Measurements from ENCODE around the gene LHFPL6. TPM values are rescaled to one million over a fixed set of nuclear protein-coding genes. Genes with fewer than 3 reads are reported as not detected.

Gene LHFPL6
- total RNA-seq, 2 experiments from 2014 or later: 2.6 TPM; not detected in 1

DNA sequence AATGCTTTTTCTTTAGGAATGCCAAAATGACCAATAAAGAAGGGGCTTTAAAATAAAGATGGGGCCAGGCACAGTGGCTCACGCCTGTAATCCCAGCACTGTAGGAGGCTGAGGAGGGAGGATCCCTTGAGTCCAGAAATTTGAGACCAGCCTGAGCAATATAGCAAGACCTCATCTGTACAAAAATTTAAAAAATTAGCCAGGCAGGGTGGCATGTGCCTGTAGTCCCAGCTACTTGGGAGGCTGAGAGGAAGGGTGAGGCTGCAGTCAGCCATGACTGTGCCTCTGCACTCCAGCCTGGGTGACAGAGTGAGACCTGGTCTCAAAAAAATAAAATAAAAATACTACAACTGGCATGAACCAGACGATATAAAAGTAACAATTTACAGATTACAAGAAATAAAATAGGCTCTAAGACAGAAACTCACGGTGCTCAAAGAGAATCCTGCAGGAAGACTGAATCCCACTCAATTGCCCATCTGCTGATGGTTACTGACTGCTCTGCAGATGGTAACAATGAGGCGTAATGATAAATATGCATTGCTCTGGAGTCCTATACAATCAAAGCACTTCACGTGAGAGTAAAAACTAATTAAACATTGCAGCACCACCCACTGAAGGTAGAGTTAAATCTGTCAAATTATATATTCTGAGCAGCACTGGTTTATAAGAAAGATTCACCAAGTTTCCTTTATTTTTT is 93.2 kb downstream of the LHFPL6 start:
- no peak overlapping the region for H3K4me3 Mint-ChIP-seq
- no peak for ATAC-seq
- H3K4me1 Mint-ChIP-seq: no peaks in the 10 kb centered on the region
- no peak for DNase-seq
- H3K27ac Mint-ChIP-seq: no peak overlapping the region
- no peaks in the 10 kb centered on the region for H3K36me3 Mint-ChIP-seq
- CTCF ChIA-PET: no interaction called here
- peaks cover 9% of the 10 kb centered on the region for H3K27me3 Mint-ChIP-seq
- H3K9me3 Mint-ChIP-seq (ENCODE audit: low read depth): no peaks in the 10 kb centered on the region

DNA sequence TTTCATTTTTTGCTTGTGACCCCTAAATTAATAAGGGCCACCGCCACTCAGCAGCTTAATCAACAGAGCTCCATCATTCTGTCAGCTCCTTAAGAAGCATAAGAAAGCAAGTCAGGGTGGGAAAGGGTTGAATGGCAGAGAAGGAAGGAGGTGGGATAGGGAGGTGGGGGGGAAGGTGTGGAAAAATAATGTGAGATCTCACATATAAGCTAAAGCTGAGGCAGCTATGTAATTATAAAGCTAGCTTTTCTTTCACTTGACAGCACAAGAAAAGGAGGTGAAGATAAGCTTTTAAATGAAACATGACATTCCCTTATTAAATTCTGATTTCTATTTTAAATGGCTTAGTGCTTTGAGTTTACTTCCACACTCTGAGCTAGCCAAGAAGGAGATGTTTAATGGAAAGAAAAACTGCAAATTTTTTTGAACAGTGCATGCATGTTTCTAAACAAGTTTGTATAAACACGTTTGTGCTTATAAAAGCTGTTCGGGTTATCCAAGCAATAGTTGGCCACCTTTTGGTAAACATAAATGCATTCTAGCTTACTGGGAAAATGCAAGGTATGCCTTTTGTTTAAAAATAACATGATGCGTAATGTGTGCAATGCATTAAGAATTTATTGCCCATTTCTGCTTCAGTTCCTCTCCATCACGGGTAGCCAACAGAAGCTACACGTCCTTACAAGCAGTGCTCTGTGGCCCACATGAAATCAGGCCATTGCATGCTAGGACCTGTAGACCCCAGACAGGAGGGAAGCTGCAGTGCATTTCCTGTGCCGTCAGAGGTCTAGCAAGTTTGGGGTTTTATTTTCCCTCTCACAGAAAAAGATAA is 96.2 kb downstream of the LHFPL6 start:
- DNase-seq: no peak
- no peak overlapping the region for H3K4me3 Mint-ChIP-seq
- no peak for ATAC-seq
- H3K27me3 Mint-ChIP-seq: peaks cover 6% of the 10 kb centered on the region
- no peak overlapping the region for H3K27ac Mint-ChIP-seq
- CTCF ChIA-PET: no interaction called here
- no peaks in the 10 kb centered on the region for H3K36me3 Mint-ChIP-seq
- no peaks in the 10 kb centered on the region for H3K4me1 Mint-ChIP-seq
- no peaks in the 10 kb centered on the region for H3K9me3 Mint-ChIP-seq (ENCODE audit: low read depth)

DNA sequence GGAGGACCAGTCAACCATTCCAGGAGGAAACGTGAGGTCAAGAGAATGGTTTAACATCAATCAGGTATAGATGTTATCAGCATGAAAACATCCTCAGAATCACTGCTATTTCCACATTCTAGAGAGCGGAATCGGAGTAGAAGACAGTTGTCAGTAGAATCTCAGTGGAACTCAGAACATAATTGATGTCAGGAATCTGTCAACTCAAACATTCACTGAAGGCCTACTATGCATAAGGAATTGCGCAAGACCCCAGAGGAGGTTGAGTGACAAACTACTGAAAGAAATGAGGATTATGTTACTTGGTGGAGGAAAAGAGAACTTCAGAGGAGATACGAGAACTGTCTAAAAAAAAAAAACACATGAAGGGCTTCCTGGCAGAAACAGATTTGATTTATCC is 97.8 kb downstream of the LHFPL6 start:
- Mint-ChIP-seq H3K27me3 (peaks cover 6% of the 10 kb centered on the region), H3K36me3 (no peaks in the 10 kb centered on the region), H3K9me3 (ENCODE audit: low read depth) (no peaks in the 10 kb centered on the region), H3K27ac (no peak overlapping the region), H3K4me1 (no peaks in the 10 kb centered on the region), H3K4me3 (no peak overlapping the region)
- ATAC-seq: no peak
- CTCF ChIA-PET: no interaction called here
- no peak for DNase-seq

DNA sequence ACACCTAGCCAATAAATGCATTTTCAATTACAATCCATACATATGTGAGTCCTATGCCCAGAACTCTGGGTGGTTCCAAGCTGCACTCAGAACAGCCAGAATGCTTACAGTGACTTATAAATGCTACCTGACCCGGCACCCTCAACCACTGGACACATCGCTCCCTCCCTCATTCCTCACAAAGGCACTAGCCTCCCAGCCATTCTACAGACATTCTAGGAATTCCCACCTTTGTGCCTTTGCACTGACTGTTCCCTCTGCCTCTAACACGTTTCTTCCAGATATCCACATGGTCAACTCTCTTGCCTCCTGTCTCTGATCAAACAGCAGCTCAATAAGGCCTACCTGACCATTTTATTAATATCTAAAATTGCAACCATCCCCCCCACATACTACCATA is 99.9 kb downstream of the LHFPL6 start:
- H3K36me3 Mint-ChIP-seq: no peaks in the 10 kb centered on the region
- H3K27me3 Mint-ChIP-seq: peaks cover 6% of the 10 kb centered on the region

DNA sequence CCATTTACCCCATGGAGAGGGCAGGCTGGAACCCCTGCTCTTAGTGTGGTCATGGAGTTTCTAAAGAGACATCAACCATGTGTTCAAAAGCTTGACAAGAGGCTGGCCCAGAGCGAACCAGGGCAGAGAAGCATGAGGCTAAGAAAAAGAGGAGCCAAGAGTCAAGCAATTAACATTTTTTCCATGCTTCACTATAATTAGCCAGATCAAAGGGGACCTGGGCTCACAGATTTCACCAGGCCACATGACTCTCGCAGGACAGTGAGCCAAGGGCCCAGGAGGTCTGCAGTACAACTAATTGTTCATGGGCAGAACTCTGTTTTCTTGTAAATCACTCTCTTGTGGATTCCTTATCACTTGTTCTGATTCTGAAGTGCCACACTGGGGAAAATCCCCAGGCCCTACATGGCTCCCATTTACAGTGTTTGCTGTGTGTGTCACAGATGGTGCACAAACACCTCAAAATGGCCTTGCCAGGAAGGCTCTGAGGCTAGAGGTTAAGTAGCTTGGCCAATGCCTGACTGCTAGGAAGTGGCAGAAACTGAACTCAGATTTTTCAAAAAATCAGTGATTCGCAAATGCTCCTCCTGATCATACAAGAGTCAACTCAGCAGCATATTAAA is 101.2 kb downstream of the LHFPL6 start:
- H3K4me1 Mint-ChIP-seq: no peaks in the 10 kb centered on the region
- H3K4me3 Mint-ChIP-seq: no peak overlapping the region
- no peak for ATAC-seq
- DNase-seq: no peak
- no peaks in the 10 kb centered on the region for H3K36me3 Mint-ChIP-seq
- no peaks in the 10 kb centered on the region for H3K9me3 Mint-ChIP-seq (ENCODE audit: low read depth)
- H3K27ac Mint-ChIP-seq: no peak overlapping the region
- H3K27me3 Mint-ChIP-seq: peaks cover 6% of the 10 kb centered on the region
- CTCF ChIA-PET: no interaction called here

More for the DNA sequence above, 99.9 kb downstream of the LHFPL6 start:
- no peaks in the 10 kb centered on the region for H3K9me3 Mint-ChIP-seq (ENCODE audit: low read depth)
- CTCF ChIA-PET: no interaction called here
- no peaks in the 10 kb centered on the region for H3K4me1 Mint-ChIP-seq
- H3K4me3 Mint-ChIP-seq: no peak overlapping the region
- H3K27ac Mint-ChIP-seq: no peak overlapping the region
- DNase-seq: no peak
- ATAC-seq: no peak

DNA sequence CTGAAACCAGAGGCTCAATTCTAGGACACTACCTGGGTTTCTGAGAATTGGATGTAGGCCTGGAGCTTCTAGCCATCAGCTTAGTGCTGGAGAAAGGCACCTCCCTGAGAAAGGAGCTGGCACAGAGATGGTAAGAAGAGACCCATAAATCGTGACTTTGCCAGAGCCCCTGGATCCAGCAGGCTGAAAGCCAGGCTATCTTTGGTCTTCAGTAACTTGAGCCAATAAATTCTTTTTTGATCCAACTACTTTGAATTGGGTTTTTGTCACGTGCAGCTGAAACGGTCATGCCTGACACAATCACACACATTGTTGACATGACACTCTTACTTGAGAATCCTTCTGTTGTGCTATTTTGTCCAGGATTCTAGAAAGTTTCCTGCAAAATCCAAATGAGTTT is 103.4 kb downstream of the LHFPL6 start:
- H3K36me3 Mint-ChIP-seq: no peaks in the 10 kb centered on the region
- H3K9me3 Mint-ChIP-seq (ENCODE audit: low read depth): no peaks in the 10 kb centered on the region
- H3K4me1 Mint-ChIP-seq: no peaks in the 10 kb centered on the region

DNA sequence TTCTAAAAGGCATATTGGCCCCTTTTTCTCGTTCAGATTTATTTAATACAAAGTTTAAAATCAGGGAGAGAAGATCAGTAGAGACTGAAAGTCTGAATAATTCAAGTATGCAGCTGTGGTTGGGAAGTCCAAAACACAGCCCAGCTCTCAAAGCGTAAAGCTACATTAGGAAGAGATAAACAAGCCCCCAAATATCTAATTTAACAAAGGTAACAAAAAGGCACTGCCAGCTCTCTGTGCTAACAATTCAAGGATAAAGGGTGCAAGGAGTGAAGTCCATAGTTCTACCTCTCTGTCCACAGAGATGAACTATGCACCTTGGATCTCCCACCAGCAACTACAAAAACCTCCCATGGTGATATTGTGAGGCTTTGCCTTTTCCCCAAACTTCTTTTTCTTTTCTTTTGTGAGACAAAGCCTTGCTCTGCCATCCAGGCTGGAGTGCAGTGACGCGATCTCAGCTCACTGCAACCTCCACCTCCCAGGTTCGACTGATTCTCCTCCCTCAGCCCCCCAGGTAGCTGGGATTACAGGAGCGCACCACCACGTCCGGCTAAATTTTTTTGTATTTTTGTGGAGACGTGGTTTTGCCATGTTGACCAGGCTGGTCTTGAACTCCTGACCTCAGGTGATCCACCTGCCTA is 104.4 kb downstream of the LHFPL6 start:
- no peaks in the 10 kb centered on the region for H3K36me3 Mint-ChIP-seq
- no peaks in the 10 kb centered on the region for H3K27me3 Mint-ChIP-seq
- H3K27ac Mint-ChIP-seq: no peak overlapping the region
- no peak for ATAC-seq
- CTCF ChIA-PET: no interaction called here
- H3K9me3 Mint-ChIP-seq (ENCODE audit: low read depth): no peaks in the 10 kb centered on the region
- H3K4me1 Mint-ChIP-seq: no peaks in the 10 kb centered on the region
- no peak for DNase-seq
- H3K4me3 Mint-ChIP-seq: no peak overlapping the region

More for the DNA sequence above, 103.4 kb downstream of the LHFPL6 start:
- no peak for ATAC-seq
- no peaks in the 10 kb centered on the region for H3K27me3 Mint-ChIP-seq
- DNase-seq: no peak
- CTCF ChIA-PET: no interaction called here
- H3K27ac Mint-ChIP-seq: no peak overlapping the region
- no peak overlapping the region for H3K4me3 Mint-ChIP-seq

DNA sequence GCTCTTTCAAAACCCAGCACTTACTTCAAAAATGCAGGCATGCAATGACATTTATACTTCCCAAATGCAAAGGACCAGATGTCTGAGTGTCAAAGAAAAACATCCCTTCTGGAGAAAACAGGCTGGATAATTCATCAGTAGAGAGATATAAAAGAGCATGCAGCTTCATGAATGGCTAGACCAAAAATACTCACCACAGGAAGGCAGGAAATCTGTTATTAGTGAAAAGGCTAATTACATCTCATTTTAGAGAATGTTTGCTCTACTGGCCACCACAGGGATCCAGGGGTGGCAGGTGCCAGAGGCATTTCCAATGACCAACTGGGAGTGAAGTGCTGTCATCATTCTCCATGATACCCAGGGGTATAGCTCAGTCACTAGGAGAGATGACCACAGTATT is 106.5 kb downstream of the LHFPL6 start:
- Mint-ChIP-seq H3K27me3 (no peaks in the 10 kb centered on the region), H3K4me3 (no peak overlapping the region), H3K4me1 (no peaks in the 10 kb centered on the region), H3K36me3 (no peaks in the 10 kb centered on the region), H3K9me3 (ENCODE audit: low read depth) (no peaks in the 10 kb centered on the region), H3K27ac (no peak overlapping the region)
- ATAC-seq: no peak
- CTCF ChIA-PET: no interaction called here
- no peak for DNase-seq

DNA sequence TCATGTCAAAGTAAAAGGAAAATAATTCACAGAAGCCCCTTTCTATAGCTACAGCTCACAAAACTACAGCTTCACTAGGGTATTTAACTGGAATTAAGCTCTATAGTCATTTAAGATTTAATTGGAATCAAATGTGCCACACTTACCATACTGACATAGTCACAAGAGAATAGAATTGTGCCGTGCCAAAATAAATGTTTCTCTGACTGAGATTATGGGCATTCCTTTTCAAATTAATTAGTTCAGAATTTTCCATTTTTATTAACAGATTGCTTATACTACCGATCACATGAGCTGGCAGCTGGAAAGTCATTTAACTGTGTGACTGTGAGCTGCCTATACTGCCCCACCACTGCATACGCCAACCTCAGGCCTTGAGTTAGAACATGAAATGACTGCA is 108.4 kb downstream of the LHFPL6 start:
- no peaks in the 10 kb centered on the region for H3K36me3 Mint-ChIP-seq
- H3K4me1 Mint-ChIP-seq: no peaks in the 10 kb centered on the region
- H3K4me3 Mint-ChIP-seq: no peak overlapping the region
- CTCF ChIA-PET: no interaction called here
- DNase-seq: no peak
- no peaks in the 10 kb centered on the region for H3K27me3 Mint-ChIP-seq
- H3K27ac Mint-ChIP-seq: no peak overlapping the region
- no peaks in the 10 kb centered on the region for H3K9me3 Mint-ChIP-seq (ENCODE audit: low read depth)
- ATAC-seq: no peak

DNA sequence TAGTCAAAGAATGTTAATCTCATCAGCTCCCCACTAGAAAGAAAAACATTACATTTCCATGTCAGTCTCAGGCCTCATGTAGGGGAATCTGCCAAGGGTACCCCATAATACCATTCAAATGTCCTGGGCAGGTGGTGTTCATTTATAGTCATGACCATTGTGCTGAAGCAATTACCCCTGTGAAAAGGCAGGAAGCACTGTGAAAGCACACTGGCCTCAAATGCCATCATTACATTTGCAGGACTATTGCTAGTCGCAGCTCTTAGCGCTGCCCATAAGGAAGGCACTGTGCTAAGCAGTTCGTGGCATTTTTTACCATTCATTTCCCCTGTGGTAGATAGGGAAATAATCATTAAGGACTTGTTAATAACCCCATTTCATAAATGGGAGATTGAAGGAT is 109.0 kb downstream of the LHFPL6 start:
- H3K36me3 Mint-ChIP-seq: no peaks in the 10 kb centered on the region
- no peaks in the 10 kb centered on the region for H3K27me3 Mint-ChIP-seq
- DNase-seq: no peak
- H3K4me3 Mint-ChIP-seq: no peak overlapping the region
- no peaks in the 10 kb centered on the region for H3K9me3 Mint-ChIP-seq (ENCODE audit: low read depth)
- no peak for ATAC-seq
- CTCF ChIA-PET: interaction anchor here (0.9 kb wide), 1 partner anchor 122 kb away, joined by 3 read pairs; no protein-coding TSS in a partner anchor
- no peaks in the 10 kb centered on the region for H3K4me1 Mint-ChIP-seq
- H3K27ac Mint-ChIP-seq: no peak overlapping the region

DNA sequence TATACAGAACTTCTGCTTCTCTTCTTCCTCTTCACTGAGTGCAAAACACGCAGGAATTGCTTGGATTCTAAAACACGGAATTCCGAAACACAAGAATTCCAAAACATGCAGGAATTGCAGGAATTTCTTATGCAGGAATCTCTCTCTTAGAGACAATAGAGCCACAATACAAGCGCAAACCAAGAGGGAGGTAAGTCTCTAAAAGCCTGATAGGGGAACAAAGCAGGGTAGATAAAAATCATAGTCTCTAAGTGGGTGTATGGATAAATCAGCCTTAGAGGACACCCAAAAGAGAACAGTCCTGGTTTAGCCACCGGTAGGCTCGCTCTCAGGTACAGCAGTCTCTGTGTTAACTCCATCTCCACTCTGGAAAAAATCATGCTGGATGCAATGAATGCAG is 112.9 kb downstream of the LHFPL6 start:
- DNase-seq (no peak), ATAC-seq (no peak)
- no peak overlapping the region for H3K27ac Mint-ChIP-seq
- H3K9me3 Mint-ChIP-seq (ENCODE audit: low read depth): no peaks in the 10 kb centered on the region
- no peaks in the 10 kb centered on the region for H3K4me1 Mint-ChIP-seq
- H3K27me3 Mint-ChIP-seq: no peaks in the 10 kb centered on the region
- no peak overlapping the region for H3K4me3 Mint-ChIP-seq
- CTCF ChIA-PET: no interaction called here
- no peaks in the 10 kb centered on the region for H3K36me3 Mint-ChIP-seq

DNA sequence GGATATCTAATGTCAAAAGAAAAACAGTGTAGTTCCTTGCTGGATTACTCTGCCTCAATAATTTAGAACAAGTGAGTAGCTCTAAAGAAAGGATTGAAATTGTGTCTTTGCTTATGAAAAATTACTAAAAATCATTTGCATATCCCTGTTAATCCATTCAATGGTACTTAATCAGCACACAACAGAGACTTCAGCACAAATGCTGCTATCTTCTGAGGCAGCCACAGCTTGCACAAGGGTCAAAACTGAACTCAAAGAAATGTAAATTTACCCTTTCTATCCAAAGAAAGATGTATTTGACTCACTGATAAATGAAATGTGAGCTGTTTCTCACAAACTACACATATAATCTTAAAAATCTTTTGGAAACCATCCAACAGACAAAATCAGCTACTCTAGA is 116.2 kb downstream of the LHFPL6 start:
- H3K4me1 Mint-ChIP-seq: no peaks in the 10 kb centered on the region
- no peaks in the 10 kb centered on the region for H3K9me3 Mint-ChIP-seq (ENCODE audit: low read depth)
- CTCF ChIA-PET: interaction anchor here (1.4 kb wide), 1 partner anchor 11 kb away, joined by 3 read pairs; no protein-coding TSS in a partner anchor
- no peak overlapping the region for H3K4me3 Mint-ChIP-seq
- no peaks in the 10 kb centered on the region for H3K36me3 Mint-ChIP-seq
- no peak for DNase-seq
- peaks cover 4% of the 10 kb centered on the region for H3K27me3 Mint-ChIP-seq
- H3K27ac Mint-ChIP-seq: no peak overlapping the region
- no peak for ATAC-seq

DNA sequence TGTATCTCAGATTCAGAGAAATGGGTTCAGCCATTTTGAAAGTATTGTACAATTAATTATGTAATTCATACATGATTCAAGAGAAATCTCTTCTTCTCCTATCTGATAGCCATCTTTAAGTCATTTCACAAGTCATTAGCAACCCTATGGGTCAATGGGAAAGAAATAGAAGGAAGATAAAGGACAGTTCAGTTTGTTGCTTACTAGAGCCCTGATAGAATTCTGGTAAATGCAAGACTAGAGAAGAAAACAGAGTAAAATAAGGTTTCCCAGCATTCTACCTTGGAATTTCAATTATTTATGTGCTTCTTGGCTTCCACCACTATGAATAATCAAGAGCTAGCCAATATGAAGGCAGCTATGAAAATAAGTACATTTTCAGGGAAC is 117.7 kb downstream of the LHFPL6 start:
- H3K27ac Mint-ChIP-seq: no peak overlapping the region
- CTCF ChIA-PET: no interaction called here
- no peak for DNase-seq
- no peaks in the 10 kb centered on the region for H3K36me3 Mint-ChIP-seq
- H3K27me3 Mint-ChIP-seq: peaks cover 4% of the 10 kb centered on the region
- no peak overlapping the region for H3K4me3 Mint-ChIP-seq
- ATAC-seq: no peak
- no peaks in the 10 kb centered on the region for H3K9me3 Mint-ChIP-seq (ENCODE audit: low read depth)
- no peaks in the 10 kb centered on the region for H3K4me1 Mint-ChIP-seq
